Neural cell (in vitro differentiated cells): ENCODE results near the gene ADD1. TPM values are rescaled to one million over a fixed set of nuclear protein-coding genes. Genes with fewer than 3 reads are reported as not detected.

Source experiments
- H2AFZ ChIP-seq: fragments of 200-600, 300-800 bp; sonication (generic), shearing (Covaris generic); 2 replicates; pipeline ENCODE4 v1.6.0; 2014; ENCODE audit warnings: low read depth, mild to moderate bottlenecking, antibody characterized with exemption, low read length, moderate library complexity
- H3F3A ChIP-seq: fragments of 200-600 bp; shearing (Covaris generic); 2 replicates; pipeline ENCODE4 v1.6.1; 2016; ENCODE audit warnings: mild to moderate bottlenecking, moderate library complexity, mixed read lengths, antibody characterized with exemption, low read length; ENCODE audit not compliant: insufficient read depth, poor library complexity, severe bottlenecking
- H3K27ac ChIP-seq: fragments of 200-600, 300-800 bp; sonication (generic), shearing (Covaris generic); 2 replicates; pipeline ENCODE4 v1.5.1; 2014; ENCODE audit warnings: mild to moderate bottlenecking, low read length, moderate library complexity
- H3K27me3 ChIP-seq: fragments of 300-800, 200-600 bp; sonication (generic), shearing (Covaris generic); 2 replicates; pipeline ENCODE4 v1.6.0; 2014; ENCODE audit warnings: mild to moderate bottlenecking, low read depth, low read length, moderate library complexity; ENCODE audit not compliant: insufficient read depth
- H3K36me3 ChIP-seq: fragments of 300-800, 200-600 bp; sonication (generic), shearing (Covaris generic); 2 replicates; pipeline ENCODE4 v1.5.1; 2014; ENCODE audit warnings: mild to moderate bottlenecking, antibody characterized with exemption, low read length, moderate library complexity; ENCODE audit not compliant: insufficient read depth
- H3K4me2 ChIP-seq: fragments of 300-800, 200-600 bp; sonication (generic), shearing (Covaris generic); 2 replicates; pipeline ENCODE4 v1.6.0; 2014; ENCODE audit warnings: mild to moderate bottlenecking, low read length
- H3K4me3 ChIP-seq: fragments of 300-800, 200-600 bp; sonication (generic), shearing (Covaris generic); 2 replicates; pipeline ENCODE4 v1.5.1; 2014; ENCODE audit warnings: mild to moderate bottlenecking, low read length, moderate library complexity
- H3K79me2 ChIP-seq: fragments of 200-600 bp; shearing (Covaris generic); replicated peaks from 2 replicates; pipeline ENCODE4 v1.6.0; 2014; ENCODE audit warnings: mild to moderate bottlenecking, low read length, moderate library complexity; ENCODE audit not compliant: insufficient read depth
- H3K9ac ChIP-seq: fragments of 300-800, 200-600 bp; sonication (generic), shearing (Covaris generic); 2 replicates; pipeline ENCODE4 v1.6.1; 2016; ENCODE audit warnings: mild to moderate bottlenecking, low read length, mixed read lengths
- H3K9me2 ChIP-seq: fragments of 200-600 bp; shearing (Covaris generic); 2 replicates; pipeline ENCODE4 v1.6.1; 2016; ENCODE audit warnings: mild to moderate bottlenecking, low read length, mixed read lengths; ENCODE audit not compliant: insufficient read depth
- H3K9me3 ChIP-seq: fragments of 200-600, 300-800 bp; sonication (generic), shearing (Covaris generic); 2 replicates; pipeline ENCODE4 v1.6.1; 2016; ENCODE audit warnings: mild to moderate bottlenecking, mixed run types, low read length, moderate library complexity, mixed read lengths
- H4K20me1 ChIP-seq: fragments of 200-600 bp; shearing (Covaris generic); 2 replicates; pipeline ENCODE4 v1.6.1; 2016; ENCODE audit warnings: mild to moderate bottlenecking, mixed run types; ENCODE audit not compliant: insufficient read depth
- EP300 ChIP-seq: fragments of 450-650 bp; conservative IDR thresholded peaks from 2 replicates; pipeline ENCODE4 v1.6.1; 2014; ENCODE audit warnings: antibody characterized with exemption, mild to moderate bottlenecking, moderate library complexity; ENCODE audit not compliant: poor library complexity, severe bottlenecking
- EZH2 ChIP-seq: fragments of 200-600, 300-800 bp; shearing (Covaris generic), sonication (generic); IDR thresholded peaks from 2 replicates; pipeline ENCODE4 v1.6.1; 2014; ENCODE audit warnings: antibody characterized with exemption, low read length, borderline replicate concordance, mild to moderate bottlenecking; ENCODE audit not compliant: insufficient read depth, poor library complexity, severe bottlenecking
- MXI1 ChIP-seq: fragments of 450-650 bp; conservative IDR thresholded peaks from 2 replicates; pipeline ENCODE4 v1.6.1; 2014; ENCODE audit warnings: antibody characterized with exemption, mild to moderate bottlenecking; ENCODE audit not compliant: poor library complexity, severe bottlenecking
- POLR2AphosphoS5 ChIP-seq: IDR thresholded peaks from 2 replicates; pipeline ENCODE4 v1.6.1; 2012
- RAD21 ChIP-seq: fragments of 450-650 bp; conservative IDR thresholded peaks from 2 replicates; pipeline ENCODE4 v1.6.1; 2014; ENCODE audit warnings: antibody characterized with exemption, mild to moderate bottlenecking, moderate library complexity
- SMC3 ChIP-seq: fragments of 450-650 bp; conservative IDR thresholded peaks from 2 replicates; pipeline ENCODE4 v1.6.1; 2014; ENCODE audit warnings: antibody characterized with exemption, mild to moderate bottlenecking, moderate library complexity; ENCODE audit not compliant: poor library complexity
- TAF1 ChIP-seq: IDR thresholded peaks from 2 replicates; pipeline ENCODE4 v1.6.1; 2012; ENCODE audit warnings: low read depth
- polyA plus RNA-seq: library from polyadenylated mRNA; depleted of rRNA; stranded (reverse); fragments of >200 nt; gene quantifications from 2 replicates; pipeline ENCODE4 v1.2.3, GENCODE V29; 2014
- TF ChIP-seq, protein P1 (sequence below): IDR thresholded peaks from 2 replicates; pipeline ENCODE4 v1.6.1; 2012; ENCODE audit warnings: borderline replicate concordance
- TF ChIP-seq, protein P2 (sequence below): fragments of 450-650 bp; IDR thresholded peaks from 2 replicates; pipeline ENCODE4 v1.5.1; 2014; ENCODE audit warnings: antibody characterized with exemption, mild to moderate bottlenecking, moderate library complexity; ENCODE audit not compliant: poor library complexity, severe bottlenecking

The ADD1 gene
- polyA plus RNA-seq, 1 donor from 2014 or later = 190 TPM

DNA sequence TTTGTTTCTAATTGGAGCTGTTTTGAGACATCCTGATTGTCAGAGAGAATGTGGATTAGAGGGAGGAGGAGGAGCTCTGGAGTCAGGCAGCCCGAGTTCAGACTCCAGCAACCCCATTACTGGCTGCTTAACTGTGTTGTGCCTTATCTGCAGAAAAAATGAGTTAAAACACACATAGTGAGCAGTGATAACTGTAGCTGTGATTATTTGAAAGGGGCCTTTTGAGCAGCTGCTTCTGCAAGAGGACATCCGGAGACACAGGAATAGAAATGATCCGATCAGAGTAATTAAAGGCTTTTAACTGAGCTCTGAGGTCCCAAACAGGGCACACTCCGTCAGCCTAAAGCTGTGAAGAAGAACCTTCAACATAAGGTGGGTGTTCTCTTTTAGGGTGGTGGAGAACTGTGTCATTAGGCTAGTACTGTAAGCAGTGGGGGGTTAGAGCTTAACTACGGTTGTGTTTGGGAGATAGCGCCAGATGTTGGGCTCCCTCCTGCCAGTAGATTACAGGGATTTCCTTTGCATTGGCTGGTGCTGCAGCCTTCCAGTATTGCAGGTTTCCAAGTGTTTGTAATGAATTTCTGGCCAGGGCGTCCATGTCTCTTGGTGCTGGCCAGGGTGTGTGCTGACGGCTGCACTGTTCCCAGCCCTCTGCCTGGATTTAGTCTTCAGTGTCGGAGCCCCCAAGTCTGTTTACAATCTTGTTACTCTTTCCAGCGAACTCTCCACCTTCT lies 24.3 kb downstream of the ADD1 start:
- Histone ChIP-seq H3F3A (no peaks in the 10 kb centered on the region), H3K27ac (no peak overlapping the region), H2AFZ (no peak overlapping the region), H3K9ac (no peak overlapping the region), H3K4me3 (no peak overlapping the region), H3K79me2 (peaks cover 47% of the 10 kb centered on the region), H3K36me3 (no peaks in the 10 kb centered on the region), H4K20me1 (peaks cover 3% of the 10 kb centered on the region), H3K27me3 (no peaks in the 10 kb centered on the region), H3K9me2 (no peaks in the 10 kb centered on the region), H3K9me3 (no peaks in the 10 kb centered on the region), H3K4me2 (no peak overlapping the region)
- TF ChIP-seq EP300 = no peak
- no peak for TF ChIP-seq TAF1
- TF ChIP-seq SMC3 = no peak
- TF ChIP-seq, protein P1, sequence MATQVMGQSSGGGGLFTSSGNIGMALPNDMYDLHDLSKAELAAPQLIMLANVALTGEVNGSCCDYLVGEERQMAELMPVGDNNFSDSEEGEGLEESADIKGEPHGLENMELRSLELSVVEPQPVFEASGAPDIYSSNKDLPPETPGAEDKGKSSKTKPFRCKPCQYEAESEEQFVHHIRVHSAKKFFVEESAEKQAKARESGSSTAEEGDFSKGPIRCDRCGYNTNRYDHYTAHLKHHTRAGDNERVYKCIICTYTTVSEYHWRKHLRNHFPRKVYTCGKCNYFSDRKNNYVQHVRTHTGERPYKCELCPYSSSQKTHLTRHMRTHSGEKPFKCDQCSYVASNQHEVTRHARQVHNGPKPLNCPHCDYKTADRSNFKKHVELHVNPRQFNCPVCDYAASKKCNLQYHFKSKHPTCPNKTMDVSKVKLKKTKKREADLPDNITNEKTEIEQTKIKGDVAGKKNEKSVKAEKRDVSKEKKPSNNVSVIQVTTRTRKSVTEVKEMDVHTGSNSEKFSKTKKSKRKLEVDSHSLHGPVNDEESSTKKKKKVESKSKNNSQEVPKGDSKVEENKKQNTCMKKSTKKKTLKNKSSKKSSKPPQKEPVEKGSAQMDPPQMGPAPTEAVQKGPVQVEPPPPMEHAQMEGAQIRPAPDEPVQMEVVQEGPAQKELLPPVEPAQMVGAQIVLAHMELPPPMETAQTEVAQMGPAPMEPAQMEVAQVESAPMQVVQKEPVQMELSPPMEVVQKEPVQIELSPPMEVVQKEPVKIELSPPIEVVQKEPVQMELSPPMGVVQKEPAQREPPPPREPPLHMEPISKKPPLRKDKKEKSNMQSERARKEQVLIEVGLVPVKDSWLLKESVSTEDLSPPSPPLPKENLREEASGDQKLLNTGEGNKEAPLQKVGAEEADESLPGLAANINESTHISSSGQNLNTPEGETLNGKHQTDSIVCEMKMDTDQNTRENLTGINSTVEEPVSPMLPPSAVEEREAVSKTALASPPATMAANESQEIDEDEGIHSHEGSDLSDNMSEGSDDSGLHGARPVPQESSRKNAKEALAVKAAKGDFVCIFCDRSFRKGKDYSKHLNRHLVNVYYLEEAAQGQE = no peak
- TF ChIP-seq, protein P2, sequence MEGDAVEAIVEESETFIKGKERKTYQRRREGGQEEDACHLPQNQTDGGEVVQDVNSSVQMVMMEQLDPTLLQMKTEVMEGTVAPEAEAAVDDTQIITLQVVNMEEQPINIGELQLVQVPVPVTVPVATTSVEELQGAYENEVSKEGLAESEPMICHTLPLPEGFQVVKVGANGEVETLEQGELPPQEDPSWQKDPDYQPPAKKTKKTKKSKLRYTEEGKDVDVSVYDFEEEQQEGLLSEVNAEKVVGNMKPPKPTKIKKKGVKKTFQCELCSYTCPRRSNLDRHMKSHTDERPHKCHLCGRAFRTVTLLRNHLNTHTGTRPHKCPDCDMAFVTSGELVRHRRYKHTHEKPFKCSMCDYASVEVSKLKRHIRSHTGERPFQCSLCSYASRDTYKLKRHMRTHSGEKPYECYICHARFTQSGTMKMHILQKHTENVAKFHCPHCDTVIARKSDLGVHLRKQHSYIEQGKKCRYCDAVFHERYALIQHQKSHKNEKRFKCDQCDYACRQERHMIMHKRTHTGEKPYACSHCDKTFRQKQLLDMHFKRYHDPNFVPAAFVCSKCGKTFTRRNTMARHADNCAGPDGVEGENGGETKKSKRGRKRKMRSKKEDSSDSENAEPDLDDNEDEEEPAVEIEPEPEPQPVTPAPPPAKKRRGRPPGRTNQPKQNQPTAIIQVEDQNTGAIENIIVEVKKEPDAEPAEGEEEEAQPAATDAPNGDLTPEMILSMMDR = no peak
- TF ChIP-seq RAD21 = no peak
- no peak for TF ChIP-seq POLR2AphosphoS5
- TF ChIP-seq EZH2 = no peak
- no peak for TF ChIP-seq MXI1

DNA sequence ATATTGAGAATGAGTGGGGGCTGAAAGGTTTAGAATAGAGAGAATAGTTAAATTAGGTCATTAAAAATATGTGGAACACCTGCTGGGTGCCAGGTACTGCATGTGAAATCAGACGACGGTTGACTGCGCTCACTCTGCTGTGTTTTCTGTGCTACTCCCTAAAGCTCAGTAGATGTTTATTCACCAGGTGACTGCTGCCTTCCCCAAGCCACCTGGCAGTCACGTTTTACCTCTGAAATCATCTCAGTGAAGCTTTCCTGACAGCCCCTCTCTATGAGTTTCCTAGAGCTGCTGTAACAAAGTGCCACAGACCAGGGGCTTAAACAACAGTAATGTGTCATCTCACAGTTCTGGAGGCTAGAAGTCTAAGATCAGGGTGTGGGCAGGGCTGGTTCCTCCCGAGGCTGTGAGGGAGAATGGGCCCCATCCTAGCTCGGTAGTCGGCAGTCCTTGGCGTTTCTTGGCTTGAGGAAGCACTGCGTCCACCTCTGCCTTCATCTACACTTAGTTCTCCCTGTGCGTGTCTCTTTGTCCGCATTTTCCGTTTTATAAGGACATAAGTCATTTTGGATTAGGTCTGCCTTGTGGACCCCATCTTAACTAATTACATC lies 25.3 kb downstream of the ADD1 start:
- Histone ChIP-seq H3K4me2 (no peak overlapping the region), H3K9ac (no peak overlapping the region), H4K20me1 (peaks cover 3% of the 10 kb centered on the region), H3K9me2 (no peaks in the 10 kb centered on the region), H3K27me3 (no peaks in the 10 kb centered on the region), H3K79me2 (peaks cover 48% of the 10 kb centered on the region), H3K27ac (no peak overlapping the region), H2AFZ (no peak overlapping the region), H3K4me3 (no peak overlapping the region), H3F3A (no peaks in the 10 kb centered on the region), H3K36me3 (no peaks in the 10 kb centered on the region), H3K9me3 (no peaks in the 10 kb centered on the region)
- TF ChIP-seq, protein P1 = no peak
- TF ChIP-seq POLR2AphosphoS5 (no peak), SMC3 (no peak), EP300 (no peak), RAD21 (no peak)
